ENCODE results near the gene ZBTB45.

Gene ZBTB45

DNA sequence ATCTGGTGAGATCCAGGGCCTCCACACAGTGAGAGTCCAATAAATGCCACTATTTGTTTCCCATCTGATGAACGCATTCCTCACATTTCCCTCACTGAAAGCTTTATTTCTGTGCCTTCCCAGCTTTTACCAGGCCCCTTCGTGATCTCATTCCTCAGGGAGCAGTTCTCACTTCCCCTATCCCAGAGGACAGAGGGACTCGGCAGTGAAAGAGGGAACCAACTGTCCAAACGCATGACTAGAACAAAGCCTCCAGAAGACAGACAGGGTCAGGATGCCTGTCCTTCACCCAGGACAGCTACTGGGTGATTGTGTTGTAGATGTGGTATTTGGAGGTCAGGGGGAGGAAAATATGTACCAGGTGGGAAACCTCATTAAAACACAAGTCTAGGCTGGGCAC is 2.0 kb upstream of the ZBTB45 start:
- TF ChIP-seq, protein P1, sequence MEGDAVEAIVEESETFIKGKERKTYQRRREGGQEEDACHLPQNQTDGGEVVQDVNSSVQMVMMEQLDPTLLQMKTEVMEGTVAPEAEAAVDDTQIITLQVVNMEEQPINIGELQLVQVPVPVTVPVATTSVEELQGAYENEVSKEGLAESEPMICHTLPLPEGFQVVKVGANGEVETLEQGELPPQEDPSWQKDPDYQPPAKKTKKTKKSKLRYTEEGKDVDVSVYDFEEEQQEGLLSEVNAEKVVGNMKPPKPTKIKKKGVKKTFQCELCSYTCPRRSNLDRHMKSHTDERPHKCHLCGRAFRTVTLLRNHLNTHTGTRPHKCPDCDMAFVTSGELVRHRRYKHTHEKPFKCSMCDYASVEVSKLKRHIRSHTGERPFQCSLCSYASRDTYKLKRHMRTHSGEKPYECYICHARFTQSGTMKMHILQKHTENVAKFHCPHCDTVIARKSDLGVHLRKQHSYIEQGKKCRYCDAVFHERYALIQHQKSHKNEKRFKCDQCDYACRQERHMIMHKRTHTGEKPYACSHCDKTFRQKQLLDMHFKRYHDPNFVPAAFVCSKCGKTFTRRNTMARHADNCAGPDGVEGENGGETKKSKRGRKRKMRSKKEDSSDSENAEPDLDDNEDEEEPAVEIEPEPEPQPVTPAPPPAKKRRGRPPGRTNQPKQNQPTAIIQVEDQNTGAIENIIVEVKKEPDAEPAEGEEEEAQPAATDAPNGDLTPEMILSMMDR (IDR thresholded peaks at IDR 0.05; ENCODE audit: extremely low read depth, missing control alignments), result no peak
- DNase-seq (ENCODE audit: low spot score), result no peak

DNA sequence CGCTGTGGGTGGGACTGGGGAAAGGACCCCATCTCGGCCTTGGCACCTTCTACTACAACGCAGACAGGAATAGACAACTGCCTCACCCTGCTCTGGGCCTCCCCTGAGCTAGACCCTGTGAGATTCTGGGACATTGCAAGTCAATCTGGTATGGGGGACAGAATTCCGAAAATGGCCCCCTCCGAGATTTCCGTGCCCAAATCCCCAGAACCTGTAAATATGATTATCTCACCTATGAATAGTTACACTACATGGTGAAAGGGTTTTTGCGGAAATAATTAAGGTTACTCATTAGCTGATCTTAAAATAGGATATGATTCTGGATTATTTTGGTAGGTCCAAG is 618 bp upstream of the ZBTB45 start:
- no peak for DNase-seq (ENCODE audit: low spot score)
- TF ChIP-seq, protein P1 (IDR thresholded peaks at IDR 0.05; ENCODE audit: extremely low read depth, missing control alignments), result no peak

DNA sequence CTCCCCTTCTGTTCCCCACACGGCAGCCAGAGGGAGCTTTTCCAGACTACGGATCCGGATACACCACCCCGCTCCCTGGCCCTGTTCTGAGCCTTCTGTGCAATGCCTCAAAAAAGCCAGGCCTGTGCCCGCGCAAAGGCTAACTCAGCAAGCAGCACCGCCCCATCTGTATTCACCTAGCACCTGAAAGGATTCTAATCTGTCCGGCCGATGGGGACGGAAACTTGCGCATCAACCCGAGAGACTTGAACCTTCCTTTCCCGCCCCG is 589 bp downstream of the ZBTB45 start:
- DNase-seq (ENCODE audit: low spot score), result peak; percentile 67
- TF ChIP-seq, protein P1 (IDR thresholded peaks at IDR 0.05; ENCODE audit: extremely low read depth, missing control alignments), result peak; percentile 46

DNA sequence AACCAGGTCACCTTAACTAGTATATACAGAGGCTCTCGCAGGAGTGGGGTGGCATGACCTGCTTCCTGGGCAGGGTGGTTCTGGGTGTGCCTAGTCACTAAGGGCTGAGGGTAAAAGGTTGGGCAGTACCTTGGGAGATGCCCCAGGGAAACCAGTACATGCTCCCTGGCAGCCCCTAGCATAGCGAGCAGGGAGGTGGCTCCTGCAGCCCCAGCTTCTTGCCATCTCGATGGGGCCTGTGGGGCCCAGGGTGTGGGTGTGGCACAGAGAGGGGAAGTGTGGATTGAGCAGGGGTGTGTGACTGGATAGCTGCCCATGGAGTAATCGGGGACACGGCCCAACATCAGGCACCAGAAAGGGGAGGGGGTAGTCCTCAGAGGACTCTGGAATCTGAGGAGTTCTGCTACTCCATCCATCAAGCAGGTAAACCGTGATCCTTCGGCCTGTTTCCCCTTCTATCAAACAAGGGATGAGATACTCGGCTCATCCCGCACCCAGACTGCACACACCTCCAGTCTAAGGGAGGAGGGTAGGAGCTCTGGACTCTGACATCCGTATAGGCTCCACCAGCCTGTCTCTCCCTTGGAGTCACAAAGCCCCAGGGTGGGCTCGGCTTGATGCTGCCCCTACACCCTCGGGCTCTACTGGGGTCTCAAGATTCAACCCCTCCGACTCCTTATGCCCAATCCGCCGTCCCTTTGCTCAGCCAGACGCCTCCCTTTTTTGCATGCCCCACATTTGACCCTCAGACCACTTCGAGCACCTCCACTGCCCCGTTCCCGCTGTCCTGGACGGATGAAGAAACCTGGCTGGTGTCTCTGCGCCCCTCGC is 1.1 kb downstream of the ZBTB45 start:
- no peak for DNase-seq (ENCODE audit: low spot score)
- TF ChIP-seq, protein P1 (IDR thresholded peaks at IDR 0.05; ENCODE audit: extremely low read depth, missing control alignments), result no peak

DNA sequence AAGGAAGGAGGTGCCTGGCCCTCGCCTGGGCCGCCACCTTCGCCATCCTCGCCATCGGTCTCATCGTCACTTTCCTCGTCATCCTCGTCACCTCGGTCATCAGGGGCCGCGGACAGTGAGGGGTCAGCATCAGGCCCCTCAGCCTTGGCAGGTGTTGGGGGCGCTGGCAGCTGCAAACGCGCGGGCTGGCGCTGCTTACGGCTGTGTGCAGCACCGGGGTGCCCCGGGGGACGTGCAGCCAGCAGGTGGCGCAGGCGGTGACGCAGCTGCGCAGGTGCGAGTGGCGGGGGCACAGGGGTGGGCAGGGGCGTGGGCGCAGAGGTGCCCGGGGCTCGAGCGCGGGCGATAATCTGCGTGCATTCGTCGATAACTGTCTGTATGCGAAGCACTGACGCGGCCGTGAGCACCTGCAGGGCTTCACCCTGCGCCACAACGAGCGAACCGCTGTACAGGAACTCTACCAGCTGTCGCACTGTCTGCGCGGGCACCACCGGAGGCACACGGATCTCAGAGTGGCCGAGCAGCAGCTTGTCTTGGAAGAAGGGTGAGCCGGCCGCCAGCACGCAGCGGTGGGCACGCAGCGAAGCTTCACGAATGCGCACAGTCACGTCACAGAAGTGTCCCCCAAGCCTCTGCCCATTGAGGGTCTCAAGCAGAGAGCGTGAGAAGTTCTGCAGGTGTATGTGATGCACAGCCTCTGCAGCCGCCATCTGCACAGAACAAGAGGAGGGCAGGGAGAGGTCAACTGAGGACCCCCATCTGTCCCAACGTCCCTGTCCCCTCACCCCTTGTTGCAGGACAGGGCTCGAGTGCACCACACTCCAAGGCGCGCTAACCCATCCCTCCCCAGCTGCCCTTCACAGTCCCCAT is 2.4 kb downstream of the ZBTB45 start:
- TF ChIP-seq, protein P1 (IDR thresholded peaks at IDR 0.05; ENCODE audit: extremely low read depth, missing control alignments), result no peak
- no peak for DNase-seq (ENCODE audit: low spot score)

DNA sequence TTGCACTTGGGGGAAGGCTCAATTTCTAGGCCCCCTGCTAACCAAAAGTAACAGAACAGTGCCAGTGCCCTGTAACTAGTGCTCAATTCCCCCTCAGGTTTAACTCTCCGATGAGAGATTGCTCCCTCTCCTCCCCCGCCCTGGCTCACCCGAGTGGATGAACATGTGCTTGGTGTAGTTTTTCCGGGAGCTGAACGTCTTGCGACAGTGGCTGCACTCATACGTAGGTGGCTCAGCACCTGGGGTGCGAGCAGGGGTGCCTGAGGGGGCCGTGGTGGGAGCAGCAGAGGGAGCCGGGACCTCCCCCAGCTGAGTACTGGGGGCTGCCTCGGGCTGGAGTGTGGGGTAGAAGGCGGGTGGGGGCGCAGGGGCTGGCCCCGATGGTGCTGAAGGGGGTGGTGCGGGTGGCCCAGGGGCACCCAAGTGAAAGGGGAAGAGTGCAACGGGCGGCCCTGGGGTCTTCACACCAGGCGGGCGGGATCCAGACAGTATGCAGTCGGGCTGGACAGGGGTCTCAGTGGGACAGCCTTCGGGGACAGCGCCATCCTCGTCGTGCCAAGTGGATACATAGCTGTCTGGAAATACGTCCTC is 3.3 kb downstream of the ZBTB45 start:
- TF ChIP-seq, protein P1 (IDR thresholded peaks at IDR 0.05; ENCODE audit: extremely low read depth, missing control alignments), result no peak
- no peak for DNase-seq (ENCODE audit: low spot score)

DNA sequence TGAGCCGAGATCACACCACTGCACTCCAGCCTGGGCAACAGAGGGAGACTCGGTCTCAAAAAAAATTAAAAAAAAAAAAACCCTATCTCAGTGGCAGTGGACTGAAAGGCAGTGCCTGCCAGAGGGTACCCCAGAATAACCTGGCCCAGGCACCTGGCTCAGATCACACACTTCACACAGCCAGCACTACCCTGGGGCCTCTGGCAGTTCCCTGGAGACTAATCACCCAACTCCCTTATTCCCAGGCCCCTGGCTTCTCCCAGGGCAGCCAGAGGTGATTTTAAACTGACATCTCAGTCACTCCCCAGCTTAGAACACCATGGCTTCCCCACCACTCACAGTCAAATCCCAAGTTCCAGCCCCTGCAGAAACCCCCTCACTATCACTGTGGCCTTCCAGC is 4.4 kb downstream of the ZBTB45 start:
- TF ChIP-seq, protein P1 (IDR thresholded peaks at IDR 0.05; ENCODE audit: extremely low read depth, missing control alignments), result no peak
- DNase-seq (ENCODE audit: low spot score), result no peak
